Stimulated activated CD8-positive, alpha-beta memory T cell treated with anti-CD3 and anti-CD28 coated beads, Interleukin-15, amount 100 ng/mL, for 48 hours (primary cell): ENCODE data around the gene PILRB.
"Not testable (repeated sequence)": the region's sequence is repeated elsewhere in the genome, so short reads cannot be mapped to it uniquely, and the experiment has no call there.

Experiments used
- DNase-seq, 2 donors: peaks; one replicate each; pipeline ENCODE4 v3.0.0-alpha.2; 2020; ENCODE audit warnings: low read depth in 2 of 2

PILRB gene

GRCh38 chr7:100356416-100357068 lies 1.4 kb upstream of the PILRB start:
- no peak for DNase-seq

- DNase-seq: no peak
Observed at GRCh38 chr7:100357131-100357561, 771 bp upstream of the PILRB start.

- DNase-seq: no peak
Observed at GRCh38 chr7:100358857-100359212, 918 bp downstream of the PILRB start.

- DNase-seq: no peak
Observed at GRCh38 chr7:100360135-100360854, 2.4 kb downstream of the PILRB start.

- no peak for DNase-seq
Observed at GRCh38 chr7:100363098-100363497, 5.2 kb downstream of the PILRB start.

GRCh38 chr7:100363797-100364196 lies 5.9 kb downstream of the PILRB start:
- DNase-seq: not testable (repeated sequence)

GRCh38 chr7:100364480-100364879 lies 6.6 kb downstream of the PILRB start:
- no peak for DNase-seq

- not testable (repeated sequence) for DNase-seq
Observed at GRCh38 chr7:100365998-100366367, 8.1 kb downstream of the PILRB start.

- peak; percentile 33 to 36 for DNase-seq
Observed at GRCh38 chr7:100366411-100367250, 8.7 kb downstream of the PILRB start.

- DNase-seq: no peak
Observed at GRCh38 chr7:100367251-100367620, 9.3 kb downstream of the PILRB start.

GRCh38 chr7:100367676-100368613 lies 10.0 kb downstream of the PILRB start:
- no peak for DNase-seq

GRCh38 chr7:100369105-100369504 lies 11.2 kb downstream of the PILRB start:
- no peak for DNase-seq

- no peak for DNase-seq
Observed at GRCh38 chr7:100370303-100370702, 12.4 kb downstream of the PILRB start.

- DNase-seq: no peak
Observed at GRCh38 chr7:100370746-100371145, 12.8 kb downstream of the PILRB start.

- no peak for DNase-seq
Observed at GRCh38 chr7:100371561-100372171, 13.7 kb downstream of the PILRB start.

GRCh38 chr7:100372256-100372655 lies 14.3 kb downstream of the PILRB start:
- DNase-seq: no peak

GRCh38 chr7:100372694-100373093 lies 14.8 kb downstream of the PILRB start:
- no peak for DNase-seq

- DNase-seq: no peak
Observed at GRCh38 chr7:100373261-100373831, 15.4 kb downstream of the PILRB start, which contains the start of gene PILRA. Gene PILRA, plus strand, starts transcription at chr7:100373487. Its CDS starts 170 bp downstream, at chr7:100373657.

- not testable (repeated sequence) for DNase-seq
Observed at GRCh38 chr7:100373870-100374598, 16.1 kb downstream of the PILRB start.

GRCh38 chr7:100374601-100375000 lies 16.7 kb downstream of the PILRB start:
- no peak for DNase-seq
